NCI-H2081 treated with DMSO at 0.1 percent for 48 hours (cell line): ENCODE results near the gene LMAN2.
A peak's percentile ranks its signal among the peaks of the same experiment; 100 is the strongest.
"Not testable (repeated sequence)": the region's sequence is repeated elsewhere in the genome, so short reads cannot be mapped to it uniquely, and the experiment has no call there.

Experiments
- DNase-seq: peaks from one replicate; lab custom pipeline; 2025; lab: John Stamatoyannopoulos, UW

The LMAN2 gene

GRCh38 chr5:177378884-177379883 lies 27.7 kb upstream of the LMAN2 start:
- no peak for DNase-seq

GRCh38 chr5:177377851-177378776 lies 26.6 kb upstream of the LMAN2 start:
- DNase-seq = no peak

GRCh38 chr5:177376107-177376506 lies 24.6 kb upstream of the LMAN2 start:
- no peak for DNase-seq

- not testable (repeated sequence) for DNase-seq
Measured at GRCh38 chr5:177375516-177375915, 24.0 kb upstream of the LMAN2 start.

GRCh38 chr5:177374211-177374610 lies 22.7 kb upstream of the LMAN2 start:
- DNase-seq = no peak

GRCh38 chr5:177373806-177374205 lies 22.3 kb upstream of the LMAN2 start:
- no peak for DNase-seq

GRCh38 chr5:177372910-177373309 lies 21.4 kb upstream of the LMAN2 start:
- no peak for DNase-seq

GRCh38 chr5:177372034-177372896 lies 20.8 kb upstream of the LMAN2 start:
- DNase-seq = no peak

- DNase-seq = no peak
Measured at GRCh38 chr5:177371120-177372033, 19.9 kb upstream of the LMAN2 start.

- DNase-seq = peak; percentile 30
Measured at GRCh38 chr5:177370488-177371119, 19.1 kb upstream of the LMAN2 start.

- no peak for DNase-seq
Measured at GRCh38 chr5:177369645-177370440, 18.4 kb upstream of the LMAN2 start.

GRCh38 chr5:177368869-177369644 lies 17.6 kb upstream of the LMAN2 start:
- no peak for DNase-seq

GRCh38 chr5:177367981-177368868 lies 16.8 kb upstream of the LMAN2 start:
- no peak for DNase-seq

GRCh38 chr5:177367323-177367848 lies 15.9 kb upstream of the LMAN2 start:
- no peak for DNase-seq

GRCh38 chr5:177366528-177367322 lies 15.3 kb upstream of the LMAN2 start:
- no peak for DNase-seq

GRCh38 chr5:177365845-177366527 lies 14.5 kb upstream of the LMAN2 start:
- DNase-seq = no peak
